GM12874 (cell line): ENCODE data around the gene SLC6A19.

Source experiments
- CTCF ChIP-seq: IDR thresholded peaks from 2 replicates; pipeline ENCODE4 v1.5.1; 2011; ENCODE audit warnings: low read depth, mild to moderate bottlenecking, control low read depth, low read length, moderate library complexity; ENCODE audit not compliant: insufficient read depth

The SLC6A19 gene

GRCh38 chr5:1252681-1253080 is 51.3 kb downstream of the SLC6A19 start:
- no peak for TF ChIP-seq CTCF

GRCh38 chr5:1253456-1254105 is 52.2 kb downstream of the SLC6A19 start:
- TF ChIP-seq CTCF, result no peak

- no peak for TF ChIP-seq CTCF
These were observed 52.8 kb downstream of the SLC6A19 start for GRCh38 chr5:1254196-1254595.

- TF ChIP-seq CTCF, result no peak
These were observed 53.7 kb downstream of the SLC6A19 start for GRCh38 chr5:1255081-1255561.

- TF ChIP-seq CTCF, result no peak
These were observed 55.4 kb downstream of the SLC6A19 start for GRCh38 chr5:1256776-1257175.

- no peak for TF ChIP-seq CTCF
These were observed 56.0 kb downstream of the SLC6A19 start for GRCh38 chr5:1257363-1257762.

- no peak for TF ChIP-seq CTCF
These were observed 56.4 kb downstream of the SLC6A19 start for GRCh38 chr5:1257841-1258240.
